Measurements from ENCODE around the gene DUSP16.

DUSP16 gene

GRCh38 chr12:12467688-12468261 lies 94.9 kb downstream of the DUSP16 start:
- no peak for DNase-seq (ENCODE audit: low spot score)

DNA sequence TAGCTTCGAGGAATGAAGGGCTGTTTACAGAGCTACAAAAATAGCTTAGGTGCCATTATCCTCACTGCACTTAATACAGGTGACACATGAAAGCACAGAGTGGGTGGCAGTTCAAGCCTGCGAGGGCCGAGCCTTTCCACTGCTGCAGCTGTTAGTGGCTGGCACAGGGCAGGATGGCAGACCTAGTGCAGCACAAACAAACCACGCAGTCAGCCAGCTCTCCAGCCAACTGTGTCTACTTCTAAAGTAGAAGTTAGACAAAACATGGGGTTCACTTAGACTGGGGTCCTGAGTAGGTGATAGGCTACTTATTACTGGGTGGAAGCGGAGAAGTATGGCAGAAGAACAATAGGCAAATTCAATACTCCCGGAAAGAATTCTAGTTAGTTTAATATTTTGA lies 95.4 kb downstream of the DUSP16 start:
- no peak for DNase-seq (ENCODE audit: low spot score)

GRCh38 chr12:12466157-12466556 lies 96.5 kb downstream of the DUSP16 start:
- DNase-seq (ENCODE audit: low spot score) = no peak

- DNase-seq (ENCODE audit: low spot score) = no peak
These were observed 97.1 kb downstream of the DUSP16 start for GRCh38 chr12:12465522-12465921.

DNA sequence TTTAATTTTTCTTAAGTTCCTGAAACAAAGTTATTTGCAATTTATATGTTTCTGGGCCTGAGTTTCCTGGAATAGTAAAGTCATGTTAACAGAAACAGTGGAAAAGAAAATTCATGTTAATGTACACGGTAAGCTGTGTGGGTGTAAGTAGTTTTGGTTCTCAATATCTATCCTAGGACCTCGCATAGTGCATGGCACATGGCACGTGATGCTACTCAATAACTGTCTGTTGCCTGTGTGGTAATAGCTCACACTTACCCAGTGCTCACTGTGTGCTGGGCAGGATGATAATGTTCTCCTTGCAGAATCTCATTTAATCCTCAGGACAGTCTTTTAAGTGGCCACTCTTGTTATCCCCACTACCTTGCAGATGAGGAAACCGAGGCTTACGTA lies 100.7 kb downstream of the DUSP16 start:
- DNase-seq (ENCODE audit: low spot score) = no peak

GRCh38 chr12:12460935-12461922 lies 101.4 kb downstream of the DUSP16 start:
- no peak for DNase-seq (ENCODE audit: low spot score)

DNA sequence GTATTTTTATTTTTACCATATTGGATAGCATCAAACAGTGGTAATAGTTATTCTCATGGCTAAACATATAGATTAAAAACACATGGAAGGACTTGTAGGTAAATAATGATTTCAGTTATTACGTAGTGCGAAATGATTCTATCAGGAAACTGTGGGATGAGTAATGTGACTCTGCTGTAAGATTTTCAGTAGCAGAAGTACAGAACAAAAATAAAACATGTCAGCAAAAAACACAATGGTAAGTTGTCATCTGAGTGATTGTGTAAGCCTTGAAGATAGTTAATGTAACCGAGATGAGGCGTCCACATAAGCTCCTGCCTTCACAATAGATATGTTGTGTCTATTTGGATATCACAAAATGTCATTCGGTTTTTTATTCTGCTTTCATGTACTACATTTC lies 106.0 kb downstream of the DUSP16 start:
- no peak for DNase-seq (ENCODE audit: low spot score)

DNA sequence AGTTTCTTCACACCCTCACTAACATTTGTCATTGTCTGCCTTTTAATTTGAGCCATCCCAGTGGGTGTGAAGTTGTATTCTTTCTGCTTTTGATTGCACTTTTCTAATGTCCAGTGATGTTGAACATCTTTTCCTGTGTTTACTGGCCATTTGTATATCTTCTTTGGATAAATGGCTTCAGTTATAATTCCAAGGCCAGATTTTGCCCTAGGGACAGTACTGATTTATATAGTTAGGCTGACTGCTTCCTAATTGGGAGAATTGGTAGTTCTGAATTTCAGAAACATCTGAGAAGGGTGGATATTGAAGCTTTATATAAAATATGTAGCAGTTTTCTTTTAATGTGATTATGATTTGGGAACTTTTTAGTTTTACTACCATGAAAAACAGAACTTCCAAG lies 108.3 kb downstream of the DUSP16 start:
- DNase-seq (ENCODE audit: low spot score) = no peak

- DNase-seq (ENCODE audit: low spot score) = no peak
These were observed 109.0 kb downstream of the DUSP16 start for GRCh38 chr12:12453635-12454034.

- no peak for DNase-seq (ENCODE audit: low spot score)
These were observed 110.2 kb downstream of the DUSP16 start for GRCh38 chr12:12452326-12452902.

DNA sequence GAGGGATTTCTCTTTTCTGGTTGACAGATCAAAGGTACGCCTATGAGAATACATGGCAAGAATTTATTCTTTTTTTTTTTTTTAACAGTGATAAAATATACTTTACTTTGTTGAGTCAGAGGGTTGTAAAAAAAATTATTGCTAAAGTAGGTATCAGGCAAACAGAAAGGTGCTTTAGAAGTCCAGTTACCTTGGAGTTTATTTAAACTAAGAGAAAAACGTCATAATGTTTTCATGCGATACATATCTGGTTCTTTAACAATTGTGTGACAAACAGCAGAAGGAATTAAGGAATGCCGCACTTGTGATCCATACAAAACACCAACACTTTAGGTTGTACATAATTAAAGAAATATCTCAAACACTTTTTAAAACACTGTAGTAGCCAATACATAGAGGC lies 111.6 kb downstream of the DUSP16 start:
- DNase-seq (ENCODE audit: low spot score) = no peak

GRCh38 chr12:12450043-12450471 lies 112.6 kb downstream of the DUSP16 start:
- DNase-seq (ENCODE audit: low spot score) = no peak

DNA sequence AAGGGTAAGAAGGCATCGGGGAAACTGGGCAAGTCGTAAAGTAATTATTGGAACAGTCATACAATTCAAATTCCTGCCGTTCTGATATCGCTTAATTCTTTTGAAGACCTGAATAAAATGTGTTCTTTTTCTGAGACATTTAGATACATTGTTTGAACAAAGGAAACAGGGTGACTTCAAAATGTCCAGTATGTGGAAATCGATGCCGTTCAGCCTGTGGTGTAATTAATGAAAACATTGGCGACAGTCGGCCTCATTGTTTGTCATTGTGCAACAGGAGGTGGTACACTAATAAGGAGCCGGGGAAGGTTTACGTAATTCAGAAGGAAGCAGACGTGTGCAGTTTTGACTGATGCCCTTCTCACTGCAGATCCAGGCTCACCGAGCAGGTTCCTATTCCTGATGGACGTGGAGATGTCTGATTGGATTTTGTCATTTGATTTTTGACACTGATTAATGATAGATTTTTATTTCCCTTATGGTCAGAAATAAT lies 113.1 kb downstream of the DUSP16 start:
- DNase-seq (ENCODE audit: low spot score) = no peak

DNA sequence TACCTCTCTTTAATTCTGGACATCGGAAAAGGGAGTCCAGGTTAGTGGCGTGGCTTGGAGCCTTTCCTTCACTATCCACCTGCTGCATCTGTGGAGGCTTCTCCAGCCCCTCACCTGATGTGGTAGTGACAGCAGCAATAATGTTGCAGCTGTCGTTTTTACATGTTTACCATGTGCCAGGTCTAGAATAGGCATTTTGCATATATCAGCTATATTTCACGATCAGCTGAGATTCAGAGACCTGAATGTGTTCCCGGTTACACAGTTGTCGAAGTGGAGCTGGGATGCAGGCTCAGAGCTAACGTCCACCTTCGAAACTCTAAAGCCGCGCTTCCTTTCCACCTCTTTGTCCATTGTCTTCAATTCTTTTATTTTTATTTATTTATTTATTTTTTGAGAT lies 114.8 kb downstream of the DUSP16 start:
- DNase-seq (ENCODE audit: low spot score) = no peak

GRCh38 chr12:12447236-12447635 lies 115.4 kb downstream of the DUSP16 start:
- no peak for DNase-seq (ENCODE audit: low spot score)

GRCh38 chr12:12446786-12447185 lies 115.9 kb downstream of the DUSP16 start:
- no peak for DNase-seq (ENCODE audit: low spot score)

DNA sequence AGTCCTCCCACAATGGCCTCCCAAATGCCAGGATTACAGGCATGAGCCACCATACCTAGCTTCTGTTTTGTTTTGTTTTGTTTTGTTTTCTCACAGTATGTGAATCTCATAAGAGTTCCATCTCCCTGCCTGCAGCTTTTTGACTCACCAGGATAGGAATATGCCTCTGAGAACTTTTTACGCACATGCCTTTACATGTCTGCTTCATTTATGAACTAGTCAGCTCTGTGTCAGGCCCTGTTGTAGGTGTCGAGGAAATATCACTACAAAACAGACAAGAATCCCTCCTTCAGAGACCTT lies 116.8 kb downstream of the DUSP16 start:
- DNase-seq (ENCODE audit: low spot score) = no peak

- DNase-seq (ENCODE audit: low spot score) = no peak
These were observed 117.3 kb downstream of the DUSP16 start for GRCh38 chr12:12445165-12445881.

DNA sequence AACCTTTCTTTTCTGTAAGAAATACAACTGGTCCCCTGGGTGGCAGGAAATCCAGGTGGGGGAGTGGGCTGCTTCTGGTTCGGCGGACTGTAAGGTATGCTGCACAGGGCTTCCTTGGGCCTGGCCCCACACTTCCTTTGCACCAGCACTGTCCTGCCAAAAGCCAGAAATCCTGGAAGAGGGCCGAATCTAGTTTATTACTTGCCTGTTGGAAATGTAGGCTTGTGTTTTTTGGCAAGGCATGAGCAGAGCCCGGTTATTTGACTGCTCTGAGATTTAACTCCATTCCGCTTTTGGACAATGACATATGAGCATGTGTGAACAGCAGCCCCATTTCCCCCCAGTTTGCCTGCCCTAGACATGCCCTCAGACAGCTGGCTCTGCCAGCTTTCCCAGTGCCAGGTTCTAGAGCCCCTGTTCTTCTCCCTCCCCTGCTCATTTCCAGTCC lies 119.2 kb downstream of the DUSP16 start:
- no peak for DNase-seq (ENCODE audit: low spot score)

- DNase-seq (ENCODE audit: low spot score) = peak; percentile 49
These were observed 120.1 kb downstream of the DUSP16 start for GRCh38 chr12:12442548-12443071.

GRCh38 chr12:12441843-12442461 lies 120.7 kb downstream of the DUSP16 start:
- no peak for DNase-seq (ENCODE audit: low spot score)

GRCh38 chr12:12441429-12441807 lies 121.2 kb downstream of the DUSP16 start:
- no peak for DNase-seq (ENCODE audit: low spot score)

Measured in RKO (cell line).